ENCODE measurements around the gene ABCB4. TPM values are rescaled to one million over a fixed set of nuclear protein-coding genes. Genes with fewer than 3 reads are reported as not detected.

Gene ABCB4
- total and polyA plus RNA-seq, 2 experiments from 2014 or later = 0.43 to 0.73 TPM

DNA sequence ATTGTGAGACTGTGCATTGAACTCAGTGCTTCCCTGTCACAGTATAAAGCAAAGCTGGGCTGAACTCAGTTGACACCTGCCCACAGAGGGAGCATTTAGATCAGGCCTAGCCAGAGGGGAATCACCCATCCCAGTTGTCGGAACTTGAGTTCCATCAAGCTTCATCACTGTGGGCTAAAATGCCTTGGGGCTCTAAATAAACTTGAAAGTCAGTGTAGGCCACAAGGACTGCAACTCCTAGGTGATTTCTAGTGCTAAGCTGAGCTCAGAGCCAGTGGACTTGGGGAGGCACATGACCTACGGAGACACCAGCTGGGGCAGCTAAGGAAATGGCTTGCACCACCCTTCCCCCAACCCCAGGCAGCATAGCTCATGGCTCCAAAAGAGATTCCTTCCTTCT, 7.7 kb upstream of the ABCB4 start:
- Histone ChIP-seq H3K36me3 (ENCODE audit: low read depth) (no peaks in the 10 kb centered on the region), H3K9me2 (ENCODE audit: insufficient read depth) (no peaks in the 10 kb centered on the region; the same call in 1 of the 2 replicates), H3K9ac (no peak overlapping the region), H3K4me3 (no peak overlapping the region), H2AFZ (no peak overlapping the region), H3K4me2 (ENCODE audit: unreplicated experiment) (no peak overlapping the region), H4K20me1 (ENCODE audit: insufficient read depth) (no peaks in the 10 kb centered on the region), H3K79me2 (ENCODE audit: insufficient read depth) (no peaks in the 10 kb centered on the region), H3F3A (ENCODE audit: insufficient read depth) (no peaks in the 10 kb centered on the region), H3K9me3 (ENCODE audit: low read depth) (no peaks in the 10 kb centered on the region), H3K4me1 (ENCODE audit: insufficient read depth) (no peaks in the 10 kb centered on the region), H3K27me3 (replicated peaks; ENCODE audit: insufficient read depth) (peaks cover 3% of the 10 kb centered on the region; the same call in 1 of the 2 replicates), H3K27ac (no peak overlapping the region)
- no peak for TF ChIP-seq EZH2phosphoT487 (IDR thresholded peaks at IDR 0.05; ENCODE audit: insufficient read depth, low read depth)
- no peak for TF ChIP-seq EZH2 (IDR thresholded peaks at IDR 0.05; ENCODE audit: insufficient read depth, poor library complexity, severe bottlenecking)
- no peak for DNase-seq
- in situ Hi-C loops (cut with MboI) = no loop called here
- 75 to 77% methylated on average over 2 of the region's 2 CpGs for WGBS, 2 experiments (ENCODE audit: low coverage in 1 of 2, low lambda C conversion rate in 2 of 2, missing lambda C conversion rate in 2 of 2)

DNA sequence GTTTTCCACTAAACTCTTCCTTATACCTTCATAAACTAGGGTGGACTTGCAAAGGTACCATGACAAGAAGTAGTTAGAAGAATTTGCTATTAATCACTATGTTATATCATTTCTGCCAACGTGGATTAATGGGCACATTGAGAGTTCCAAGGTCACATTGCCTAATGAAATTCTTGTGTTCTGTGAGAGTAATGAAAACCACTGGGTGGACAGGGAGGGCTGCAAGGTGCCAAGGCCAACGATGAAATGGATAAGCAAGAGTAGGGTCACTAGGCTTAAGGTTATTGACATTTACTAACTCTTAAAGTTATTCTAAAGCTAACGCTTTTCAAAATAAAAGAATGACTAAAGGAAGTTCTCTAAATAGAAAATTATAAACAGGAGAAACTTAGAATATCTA, 6.6 kb upstream of the ABCB4 start:
- TF ChIP-seq EZH2phosphoT487 (IDR thresholded peaks at IDR 0.05; ENCODE audit: insufficient read depth, low read depth) (no peak), EZH2 (IDR thresholded peaks at IDR 0.05; ENCODE audit: insufficient read depth, poor library complexity, severe bottlenecking) (no peak)
- no peaks in the 10 kb centered on the region for H3F3A ChIP-seq (ENCODE audit: insufficient read depth)
- DNase-seq = no peak
- H3K4me1 ChIP-seq (ENCODE audit: insufficient read depth) = no peaks in the 10 kb centered on the region
- in situ Hi-C loops (cut with MboI) = no loop called here
- H3K79me2 ChIP-seq (ENCODE audit: insufficient read depth) = no peaks in the 10 kb centered on the region
- H3K4me2 ChIP-seq (ENCODE audit: unreplicated experiment) = no peak overlapping the region
- no peak overlapping the region for H3K27ac ChIP-seq
- H3K9me2 ChIP-seq (ENCODE audit: insufficient read depth) = no peaks in the 10 kb centered on the region; the same call in 1 of the 2 replicates
- H3K36me3 ChIP-seq (ENCODE audit: low read depth) = no peaks in the 10 kb centered on the region
- 0 out of 2 replicates have a peak, but pooled peaks cover 5% of the 10 kb centered on the region for H3K27me3 ChIP-seq (replicated peaks; ENCODE audit: insufficient read depth)
- H2AFZ ChIP-seq = no peak overlapping the region
- H3K9ac ChIP-seq = no peak overlapping the region
- H3K4me3 ChIP-seq = no peak overlapping the region
- H4K20me1 ChIP-seq (ENCODE audit: insufficient read depth) = no peaks in the 10 kb centered on the region
- 30 to 40% methylated on average over 3 of the region's 3 CpGs for WGBS, 2 experiments (ENCODE audit: low coverage in 1 of 2, low lambda C conversion rate in 2 of 2, missing lambda C conversion rate in 2 of 2)
- no peaks in the 10 kb centered on the region for H3K9me3 ChIP-seq (ENCODE audit: low read depth)

GRCh38 chr7:87480386-87480785, 4.9 kb upstream of the ABCB4 start:
- TF ChIP-seq EZH2phosphoT487 (IDR thresholded peaks at IDR 0.05; ENCODE audit: insufficient read depth, low read depth) = no peak
- TF ChIP-seq EZH2 (IDR thresholded peaks at IDR 0.05; ENCODE audit: insufficient read depth, poor library complexity, severe bottlenecking) = no peak
- Histone ChIP-seq H3K27me3 (replicated peaks; ENCODE audit: insufficient read depth) (0 out of 2 replicates have a peak, but pooled peaks cover 7% of the 10 kb centered on the region), H3K4me3 (no peak overlapping the region), H2AFZ (no peak overlapping the region), H3K9me3 (ENCODE audit: low read depth) (no peaks in the 10 kb centered on the region), H3K36me3 (ENCODE audit: low read depth) (no peaks in the 10 kb centered on the region), H3K79me2 (ENCODE audit: insufficient read depth) (no peaks in the 10 kb centered on the region), H3K4me1 (ENCODE audit: insufficient read depth) (no peaks in the 10 kb centered on the region), H3K9me2 (ENCODE audit: insufficient read depth) (no peaks in the 10 kb centered on the region; the same call in 1 of the 2 replicates), H3K9ac (no peak overlapping the region), H3K4me2 (ENCODE audit: unreplicated experiment) (no peak overlapping the region), H3F3A (ENCODE audit: insufficient read depth) (no peaks in the 10 kb centered on the region), H4K20me1 (ENCODE audit: insufficient read depth) (no peaks in the 10 kb centered on the region), H3K27ac (no peak overlapping the region)
- peak; percentile 30 for DNase-seq
- WGBS, 2 experiments (ENCODE audit: low coverage in 1 of 2, low lambda C conversion rate in 2 of 2, missing lambda C conversion rate in 2 of 2) = 77 to 82% methylated on average over 2 of the region's 2 CpGs
- in situ Hi-C loops (cut with MboI) = no loop called here

DNA sequence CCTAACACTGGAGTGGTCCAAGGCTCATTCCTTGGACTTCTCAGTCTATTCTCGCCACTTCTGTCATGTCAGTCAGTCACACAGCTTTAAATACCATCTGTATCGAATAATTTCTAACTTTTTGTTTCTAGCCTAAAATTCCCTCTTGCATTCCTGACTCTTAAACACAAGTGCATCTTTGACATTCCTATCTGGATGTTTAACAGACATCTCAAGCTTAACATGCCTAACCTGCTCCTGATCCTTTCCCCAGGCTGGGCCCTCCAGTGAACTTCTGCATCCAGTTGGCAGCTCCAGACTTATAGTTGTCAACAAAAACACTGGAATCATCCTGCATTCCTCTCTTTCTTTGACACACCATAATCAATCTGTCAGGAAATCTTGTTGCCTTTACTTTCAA, 4.5 kb upstream of the ABCB4 start:
- Histone ChIP-seq H4K20me1 (ENCODE audit: insufficient read depth) (no peaks in the 10 kb centered on the region), H3K36me3 (ENCODE audit: low read depth) (no peaks in the 10 kb centered on the region), H3F3A (ENCODE audit: insufficient read depth) (no peaks in the 10 kb centered on the region), H3K9me3 (ENCODE audit: low read depth) (no peaks in the 10 kb centered on the region), H3K9ac (no peak overlapping the region), H3K4me1 (ENCODE audit: insufficient read depth) (peaks cover 2% of the 10 kb centered on the region; the same call in 1 of the 2 replicates), H3K9me2 (ENCODE audit: insufficient read depth) (no peaks in the 10 kb centered on the region; the same call in 1 of the 2 replicates), H3K79me2 (ENCODE audit: insufficient read depth) (no peaks in the 10 kb centered on the region), H3K4me3 (no peak overlapping the region), H3K27ac (no peak overlapping the region), H3K27me3 (replicated peaks; ENCODE audit: insufficient read depth) (0 out of 2 replicates have a peak, but pooled peaks cover 7% of the 10 kb centered on the region), H2AFZ (no peak overlapping the region), H3K4me2 (ENCODE audit: unreplicated experiment) (no peak overlapping the region)
- TF ChIP-seq EZH2phosphoT487 (IDR thresholded peaks at IDR 0.05; ENCODE audit: insufficient read depth, low read depth) (no peak), EZH2 (IDR thresholded peaks at IDR 0.05; ENCODE audit: insufficient read depth, poor library complexity, severe bottlenecking) (no peak)
- in situ Hi-C loops (cut with MboI) = no loop called here
- 31 to 43% methylated on average over 2 of the region's 2 CpGs for WGBS, 2 experiments (ENCODE audit: low coverage in 1 of 2, low lambda C conversion rate in 2 of 2, missing lambda C conversion rate in 2 of 2)
- no peak for DNase-seq

All from GM23248 (cell line).